ENCODE data around the gene HSD17B1.

Gene HSD17B1

DNA sequence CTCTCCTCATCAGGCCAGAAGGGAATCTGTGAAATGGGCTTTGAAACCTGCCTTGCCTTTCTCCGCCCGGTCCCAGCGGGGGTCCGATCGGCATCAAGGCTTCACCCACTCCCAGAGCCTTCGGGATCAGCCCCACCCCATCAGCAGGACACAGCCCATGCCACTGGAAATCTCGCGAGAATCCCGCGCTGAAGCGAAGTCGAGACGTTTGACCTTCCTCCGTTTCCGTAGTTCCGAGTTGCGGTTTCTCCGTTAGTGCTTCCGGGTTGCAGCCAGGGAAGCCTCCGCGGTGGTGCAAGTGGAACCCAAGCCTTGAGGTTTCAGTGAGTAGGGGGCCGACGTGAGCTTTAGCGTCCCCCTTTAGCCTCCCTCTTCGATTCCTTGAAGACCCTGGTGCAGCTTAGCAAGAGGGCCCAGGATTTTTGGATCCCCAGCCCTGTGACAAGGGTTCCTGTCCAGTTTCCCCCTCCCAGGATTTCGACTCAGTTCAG lies 9.2 kb downstream of the HSD17B1 start, which contains the start of gene COASY:
TSS of gene COASY (plus strand) at position 252 of the 491 bp plus-strand sequence. CDS start 475 bp downstream, outside the sequence.
- no peak for TF ChIP-seq ZFX (IDR thresholded peaks at IDR 0.05)
- TF ChIP-seq, protein P1, sequence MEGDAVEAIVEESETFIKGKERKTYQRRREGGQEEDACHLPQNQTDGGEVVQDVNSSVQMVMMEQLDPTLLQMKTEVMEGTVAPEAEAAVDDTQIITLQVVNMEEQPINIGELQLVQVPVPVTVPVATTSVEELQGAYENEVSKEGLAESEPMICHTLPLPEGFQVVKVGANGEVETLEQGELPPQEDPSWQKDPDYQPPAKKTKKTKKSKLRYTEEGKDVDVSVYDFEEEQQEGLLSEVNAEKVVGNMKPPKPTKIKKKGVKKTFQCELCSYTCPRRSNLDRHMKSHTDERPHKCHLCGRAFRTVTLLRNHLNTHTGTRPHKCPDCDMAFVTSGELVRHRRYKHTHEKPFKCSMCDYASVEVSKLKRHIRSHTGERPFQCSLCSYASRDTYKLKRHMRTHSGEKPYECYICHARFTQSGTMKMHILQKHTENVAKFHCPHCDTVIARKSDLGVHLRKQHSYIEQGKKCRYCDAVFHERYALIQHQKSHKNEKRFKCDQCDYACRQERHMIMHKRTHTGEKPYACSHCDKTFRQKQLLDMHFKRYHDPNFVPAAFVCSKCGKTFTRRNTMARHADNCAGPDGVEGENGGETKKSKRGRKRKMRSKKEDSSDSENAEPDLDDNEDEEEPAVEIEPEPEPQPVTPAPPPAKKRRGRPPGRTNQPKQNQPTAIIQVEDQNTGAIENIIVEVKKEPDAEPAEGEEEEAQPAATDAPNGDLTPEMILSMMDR (conservative IDR thresholded peaks at IDR 0.05) = no peak
- peak within 1 kb of the TSS; percentile 93 for H3K27ac ChIP-seq

DNA sequence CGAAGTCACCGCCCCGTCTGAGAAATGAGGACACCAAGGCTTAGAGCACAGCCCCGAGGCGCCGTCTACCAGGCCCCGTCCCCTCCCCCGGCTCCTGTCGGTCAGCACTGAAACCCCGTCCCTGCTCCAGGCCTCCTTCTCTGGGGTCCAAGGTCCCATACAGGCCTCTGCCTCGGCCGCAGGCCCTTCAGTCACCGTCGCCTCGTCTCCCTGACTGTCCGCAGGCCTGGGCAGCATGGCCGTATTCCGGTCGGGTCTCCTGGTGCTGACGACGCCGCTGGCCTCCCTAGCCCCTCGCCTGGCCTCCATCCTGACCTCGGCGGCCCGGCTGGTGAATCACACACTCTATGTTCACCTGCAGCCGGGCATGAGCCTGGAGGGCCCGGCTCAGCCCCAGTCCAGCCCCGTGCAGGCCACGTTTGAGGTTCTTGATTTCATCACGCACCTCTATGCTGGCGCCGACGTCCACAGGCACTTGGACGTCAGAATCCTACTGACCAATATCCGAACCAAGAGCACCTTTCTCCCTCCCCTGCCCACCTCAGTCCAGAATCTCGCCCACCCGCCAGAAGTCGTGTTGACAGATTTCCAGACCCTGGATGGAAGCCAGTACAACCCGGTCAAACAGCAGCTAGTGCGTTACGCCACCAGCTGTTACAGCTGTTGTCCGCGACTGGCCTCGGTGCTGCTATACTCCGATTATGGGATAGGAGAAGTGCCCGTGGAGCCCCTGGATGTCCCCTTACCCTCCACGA lies 9.8 kb downstream of the HSD17B1 start:
- H3K27ac ChIP-seq = peak overlapping the region; percentile 93
- TF ChIP-seq ZFX (IDR thresholded peaks at IDR 0.05) = peak; percentile 77
- TF ChIP-seq, protein P1 (conservative IDR thresholded peaks at IDR 0.05) = no peak

DNA sequence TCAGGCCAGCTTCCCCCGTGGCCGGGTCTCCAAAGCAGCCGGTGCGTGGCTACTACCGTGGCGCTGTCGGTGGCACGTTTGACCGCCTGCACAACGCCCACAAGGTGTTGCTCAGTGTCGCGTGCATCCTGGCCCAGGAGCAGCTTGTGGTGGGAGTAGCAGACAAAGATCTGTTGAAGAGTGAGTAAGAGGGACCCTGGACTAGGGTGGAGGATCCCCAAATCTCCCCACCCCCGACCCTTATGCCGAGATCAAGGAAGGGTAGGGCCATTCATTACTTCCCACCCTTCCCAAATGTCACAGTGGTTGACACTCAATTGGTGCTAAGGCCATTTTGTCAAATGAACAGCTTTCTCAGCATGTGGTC lies 10.4 kb downstream of the HSD17B1 start:
- peak overlapping the region; percentile 93 for H3K27ac ChIP-seq
- no peak for TF ChIP-seq ZFX (IDR thresholded peaks at IDR 0.05)
- TF ChIP-seq, protein P1 (conservative IDR thresholded peaks at IDR 0.05) = no peak

DNA sequence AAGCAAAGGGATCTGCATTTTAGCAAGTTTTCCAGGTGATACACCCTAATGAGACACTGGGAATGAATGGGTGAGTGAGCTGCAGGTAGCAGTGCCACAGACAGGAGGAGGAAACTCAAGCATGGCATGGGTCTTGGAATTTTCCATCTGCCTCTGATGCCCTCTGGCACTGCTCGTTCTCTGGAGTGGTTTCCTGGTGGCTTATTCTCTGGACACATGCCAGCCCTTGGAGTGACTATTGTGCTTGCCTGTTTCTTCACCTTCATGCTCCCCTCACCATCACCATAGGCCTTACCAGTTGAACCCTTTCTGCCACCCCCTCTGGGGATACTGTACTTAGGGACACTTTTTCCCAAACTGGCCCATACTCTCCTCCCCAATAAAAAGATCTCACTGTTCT lies 10.8 kb downstream of the HSD17B1 start:
- peak overlapping the region; percentile 93 for H3K27ac ChIP-seq

DNA sequence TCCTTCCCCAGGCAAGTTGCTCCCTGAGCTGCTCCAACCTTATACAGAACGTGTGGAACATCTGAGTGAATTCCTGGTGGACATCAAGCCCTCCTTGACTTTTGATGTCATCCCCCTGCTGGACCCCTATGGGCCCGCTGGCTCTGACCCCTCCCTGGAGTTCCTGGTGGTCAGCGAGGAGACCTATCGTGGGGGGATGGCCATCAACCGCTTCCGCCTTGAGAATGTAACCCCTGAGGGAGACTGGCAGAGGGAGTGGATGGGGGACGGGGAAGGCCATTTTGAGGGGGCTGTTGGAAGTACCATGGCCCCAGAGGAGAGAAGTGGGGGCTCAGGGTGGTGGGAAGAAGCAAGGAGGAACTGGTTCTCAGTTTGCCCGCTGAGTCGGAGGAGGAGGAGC lies 11.2 kb downstream of the HSD17B1 start:
- peak overlapping the region; percentile 93 for H3K27ac ChIP-seq
- TF ChIP-seq, protein P1 (conservative IDR thresholded peaks at IDR 0.05) = no peak
- TF ChIP-seq ZFX (IDR thresholded peaks at IDR 0.05) = no peak

More for the DNA sequence above, 10.8 kb downstream of the HSD17B1 start:
- TF ChIP-seq, protein P1 (conservative IDR thresholded peaks at IDR 0.05) = no peak
- TF ChIP-seq ZFX (IDR thresholded peaks at IDR 0.05) = no peak

DNA sequence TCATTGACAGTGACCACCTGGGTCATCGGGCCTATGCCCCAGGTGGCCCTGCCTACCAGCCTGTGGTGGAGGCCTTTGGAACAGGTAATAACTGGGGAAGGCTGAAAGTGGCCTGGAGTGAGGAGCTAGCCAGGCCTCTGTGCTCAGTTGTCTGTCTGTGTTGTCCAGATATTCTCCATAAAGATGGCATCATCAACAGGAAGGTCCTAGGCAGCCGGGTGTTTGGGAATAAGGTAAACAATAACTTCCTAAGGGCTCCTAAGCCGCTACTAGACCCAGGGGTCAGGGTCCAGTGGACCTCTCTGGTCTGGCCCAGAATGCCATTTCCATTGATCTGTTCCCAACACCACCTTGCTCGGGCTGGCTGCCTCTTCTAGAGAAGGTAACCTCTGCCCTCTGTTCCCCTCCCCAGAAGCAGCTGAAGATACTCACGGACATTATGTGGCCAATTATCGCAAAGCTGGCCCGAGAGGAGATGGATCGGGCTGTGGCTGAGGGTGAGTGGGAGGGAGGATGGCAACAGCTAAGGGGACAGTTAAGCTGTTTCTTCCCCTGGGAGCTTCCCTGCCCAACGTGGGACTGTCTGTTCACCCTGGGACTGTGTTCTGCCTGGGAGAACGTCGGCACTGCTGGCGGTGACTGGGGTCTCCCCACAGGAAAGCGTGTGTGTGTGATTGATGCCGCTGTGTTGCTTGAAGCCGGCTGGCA lies 12.2 kb downstream of the HSD17B1 start:
- H3K27ac ChIP-seq = peak overlapping the region; percentile 93
- no peak for TF ChIP-seq ZFX (IDR thresholded peaks at IDR 0.05)
- TF ChIP-seq, protein P1 (conservative IDR thresholded peaks at IDR 0.05) = no peak

Data from C4-2B (cell line).